GM21576 (cell line): ENCODE measurements around the gene RASL10A.

Experiments
- ATAC-seq: cut with Tn5 transposase; IDR thresholded peaks from one replicate; pipeline ENCODE4 v1.9.1; 2021; ENCODE audit warnings: mild to moderate bottlenecking, moderate library complexity; ENCODE audit not compliant: unreplicated experiment

RASL10A gene

DNA sequence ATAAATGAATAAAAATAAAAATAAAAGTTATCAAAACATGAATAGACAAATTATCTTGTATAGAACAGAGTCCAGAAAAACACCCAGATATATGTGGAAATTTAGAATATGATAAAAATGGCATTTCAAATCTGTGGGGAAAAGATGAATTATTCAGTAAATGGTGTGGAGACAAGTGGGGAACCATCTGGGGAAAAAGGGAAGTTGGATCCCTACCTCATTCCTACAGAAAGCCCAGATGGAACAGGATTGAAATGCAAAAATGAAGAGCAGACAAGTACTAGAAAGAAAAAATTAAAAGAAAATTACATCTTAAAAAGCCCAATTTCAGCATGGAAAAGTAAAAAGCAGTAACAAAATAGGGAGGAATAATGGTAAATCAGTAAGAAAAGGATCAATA, 8.1 kb upstream of the RASL10A start:
- ATAC-seq = no peak

DNA sequence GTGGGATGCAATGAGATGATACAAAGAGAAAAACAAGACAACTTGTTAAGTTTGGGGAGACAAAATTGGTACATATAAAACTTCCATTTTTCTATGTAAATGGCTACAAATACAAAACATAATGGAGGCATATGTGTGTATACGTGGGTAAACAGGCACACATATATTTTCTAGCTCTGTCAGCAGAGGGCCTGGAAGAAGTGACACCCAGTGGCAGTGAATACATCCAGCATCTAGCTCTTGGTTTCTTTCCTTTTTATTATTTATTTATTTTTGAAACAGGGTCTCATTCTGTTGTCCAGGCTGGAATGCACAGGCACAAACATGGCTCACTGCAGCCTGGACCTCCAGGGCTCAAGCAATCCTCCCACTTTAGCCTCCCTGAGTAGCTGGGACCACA, 5.0 kb upstream of the RASL10A start:
- no peak for ATAC-seq

DNA sequence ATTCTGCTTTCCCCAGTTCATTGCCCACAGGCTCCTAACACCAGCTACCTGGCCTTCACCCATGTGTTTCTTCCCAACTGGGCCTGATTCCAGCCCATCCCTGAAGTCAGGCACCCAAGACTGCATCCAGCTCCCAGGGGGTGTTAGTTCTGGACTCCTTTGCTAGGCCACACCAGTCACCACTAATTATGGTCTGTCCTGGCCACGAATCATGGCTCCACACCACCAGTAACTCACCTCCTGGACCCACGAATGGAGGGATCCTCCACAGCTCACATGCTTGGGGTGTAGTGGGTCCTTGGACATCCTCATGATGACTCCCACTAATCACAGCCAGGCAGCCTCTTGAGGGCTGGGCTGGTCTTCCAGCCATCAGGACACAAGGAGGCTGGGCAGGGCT, 3.6 kb upstream of the RASL10A start:
- no peak for ATAC-seq

DNA sequence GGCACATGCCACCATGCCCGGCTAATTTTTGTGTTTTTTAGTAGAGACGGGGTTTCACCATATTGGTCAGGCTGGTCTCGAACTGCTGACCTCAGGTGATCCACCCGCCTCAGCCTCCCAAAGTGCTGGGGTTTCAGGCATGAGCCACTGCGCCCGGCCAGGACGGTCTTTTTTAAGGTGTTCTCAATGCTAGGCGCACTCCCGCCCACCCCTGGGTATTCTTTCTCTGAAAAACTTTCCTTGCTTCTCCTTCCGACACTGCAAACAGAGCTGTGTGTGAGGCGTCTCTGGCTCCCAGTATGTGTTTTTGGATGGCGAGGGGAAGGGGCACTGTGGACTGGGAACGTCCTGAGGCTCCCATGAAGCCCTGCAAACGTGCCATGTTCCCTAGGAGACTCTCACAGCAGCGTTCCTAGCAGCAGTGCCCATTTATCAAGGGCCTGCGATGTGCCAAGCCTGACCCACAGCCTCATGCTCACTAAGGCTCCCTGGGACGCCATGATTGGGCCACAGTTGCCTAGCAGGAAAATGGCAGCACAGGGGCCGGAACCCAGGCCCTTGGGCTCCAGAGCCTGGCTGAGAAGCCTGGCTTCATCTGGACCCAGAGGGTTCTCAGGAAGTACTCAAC, 2.4 kb upstream of the RASL10A start:
- no peak for ATAC-seq

DNA sequence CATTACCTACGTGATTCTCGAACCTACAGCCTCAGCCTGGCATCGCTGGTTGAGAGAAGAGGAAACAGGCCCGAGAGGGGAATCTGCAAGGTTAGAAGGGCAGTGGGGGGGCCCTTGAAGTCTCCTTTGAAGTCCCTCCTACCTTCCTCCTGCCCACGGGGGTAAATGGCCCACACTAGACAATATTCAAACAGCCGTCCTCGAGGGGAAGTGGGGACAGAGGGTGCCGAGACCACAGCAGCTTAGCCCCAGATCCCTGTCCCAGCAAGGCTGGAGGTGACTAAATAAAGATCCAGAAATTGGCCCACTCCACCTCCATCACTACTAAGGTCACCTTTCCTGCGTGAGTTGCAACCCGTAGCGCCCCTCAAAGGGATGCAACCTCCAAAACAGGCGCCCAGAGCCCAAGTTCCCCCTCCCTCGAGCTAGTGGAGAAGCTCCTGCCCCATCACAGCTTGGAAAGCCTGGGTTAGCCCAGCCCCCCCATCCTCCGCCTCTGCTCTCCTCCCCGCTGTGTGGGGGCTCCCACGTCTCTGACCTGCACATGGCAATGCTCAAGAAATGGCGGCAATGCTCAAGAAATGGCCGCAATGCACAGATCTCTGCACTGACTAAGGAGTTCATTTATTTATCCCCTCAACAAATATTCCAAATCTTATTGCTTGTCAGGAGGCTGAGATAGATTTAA, 788 bp upstream of the RASL10A start:
- ATAC-seq = no peak

DNA sequence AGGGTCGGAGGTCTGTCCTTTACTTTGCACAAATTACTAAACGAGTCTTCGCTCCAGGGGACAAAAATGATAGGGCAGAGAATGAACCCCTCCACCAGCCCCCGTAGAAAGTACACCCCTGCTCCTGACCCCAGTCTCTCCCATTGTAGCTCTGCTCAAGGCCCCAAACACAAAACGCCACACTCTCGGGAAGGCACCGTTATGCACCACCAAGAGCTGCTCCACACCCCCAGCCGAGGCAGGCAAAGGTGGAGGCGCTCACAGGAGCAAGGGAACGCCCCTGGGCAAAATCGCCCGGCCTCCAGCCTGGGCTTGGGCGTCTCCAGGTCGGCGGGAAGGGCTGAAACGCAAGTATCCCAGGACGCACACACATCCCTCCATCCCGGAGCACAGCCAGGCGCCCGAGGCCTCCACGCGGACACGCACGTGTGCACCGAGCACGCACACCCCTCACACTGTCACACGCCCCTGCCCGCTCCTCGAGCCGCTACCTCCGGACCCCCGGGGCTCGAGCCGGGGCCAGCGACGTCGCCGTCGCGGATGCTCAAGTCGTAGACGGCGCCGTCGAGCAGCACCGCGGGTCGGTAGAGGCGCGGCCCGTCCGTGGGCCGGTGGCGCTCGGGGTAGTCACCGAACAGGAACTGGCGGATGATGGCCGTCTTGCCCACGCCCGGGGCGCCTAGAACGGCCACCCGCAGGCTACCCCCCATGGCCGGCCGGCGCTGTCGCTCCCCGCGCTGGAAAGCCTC, 786 bp downstream of the RASL10A start:
- no peak for ATAC-seq

DNA sequence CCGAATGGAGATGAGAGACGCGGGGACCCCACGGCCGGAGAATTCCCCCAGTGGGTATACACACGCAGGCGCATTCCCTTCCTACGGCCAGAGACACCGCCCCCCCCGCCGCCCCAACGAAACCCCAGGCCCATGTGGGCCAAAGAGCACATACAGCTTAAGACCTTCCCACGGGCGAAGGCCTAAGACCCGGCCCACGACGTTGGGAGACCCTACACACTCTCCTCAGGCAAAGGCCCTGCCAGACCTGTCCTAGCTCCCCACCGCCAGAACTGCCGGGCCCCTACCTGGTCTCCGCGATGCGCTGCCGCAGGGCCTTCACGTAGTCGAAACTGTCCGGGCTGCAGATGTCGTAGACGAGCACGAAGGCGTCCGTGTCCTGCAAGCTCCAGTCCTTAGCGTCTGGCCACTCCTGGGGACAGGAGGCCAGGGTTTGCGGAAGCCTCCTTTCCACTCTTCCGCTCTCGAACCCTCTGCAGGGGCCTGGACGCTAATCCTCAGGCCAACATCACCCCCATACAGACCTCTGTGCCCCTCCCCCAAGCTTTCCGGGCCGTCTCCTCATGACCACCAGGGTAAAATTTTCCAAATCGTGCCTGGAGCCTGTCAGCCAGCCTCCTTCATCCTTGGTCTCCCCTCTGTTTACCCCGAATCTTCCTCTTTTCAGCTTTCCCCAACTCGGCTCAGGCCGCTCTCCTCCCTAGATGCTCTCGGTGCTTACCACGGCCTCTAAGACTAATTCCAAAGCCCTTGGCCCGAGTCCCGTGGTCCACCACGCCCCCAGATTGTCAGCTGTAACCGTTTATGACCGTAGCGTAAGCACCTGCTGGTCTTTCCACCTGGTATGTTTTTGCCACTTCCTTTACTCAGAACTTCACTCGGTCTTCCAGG, 1.7 kb downstream of the RASL10A start:
- ATAC-seq = no peak

DNA sequence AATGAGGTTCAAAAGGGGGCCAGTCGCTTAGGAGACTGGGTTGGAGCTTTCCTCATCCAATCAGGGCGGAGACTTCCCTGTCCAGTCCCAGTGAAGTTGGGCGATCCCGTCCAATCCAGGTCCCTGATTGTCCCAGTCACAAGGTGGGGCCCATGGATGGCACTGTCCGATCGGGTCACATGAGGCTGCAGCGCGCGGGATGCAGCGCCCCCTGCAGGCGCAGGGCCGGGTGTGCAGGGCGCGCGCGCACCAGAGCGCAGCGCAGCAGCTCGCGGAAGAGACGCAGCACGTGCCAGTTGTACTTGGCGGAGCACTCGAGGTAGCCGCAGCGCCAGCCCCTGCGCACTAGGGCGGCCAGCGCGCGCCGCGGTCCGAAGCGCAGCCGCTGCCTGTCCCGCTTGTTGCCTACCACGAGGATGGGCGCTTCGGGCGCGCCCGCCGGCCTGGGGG, 2.3 kb downstream of the RASL10A start:
- ATAC-seq = no peak

DNA sequence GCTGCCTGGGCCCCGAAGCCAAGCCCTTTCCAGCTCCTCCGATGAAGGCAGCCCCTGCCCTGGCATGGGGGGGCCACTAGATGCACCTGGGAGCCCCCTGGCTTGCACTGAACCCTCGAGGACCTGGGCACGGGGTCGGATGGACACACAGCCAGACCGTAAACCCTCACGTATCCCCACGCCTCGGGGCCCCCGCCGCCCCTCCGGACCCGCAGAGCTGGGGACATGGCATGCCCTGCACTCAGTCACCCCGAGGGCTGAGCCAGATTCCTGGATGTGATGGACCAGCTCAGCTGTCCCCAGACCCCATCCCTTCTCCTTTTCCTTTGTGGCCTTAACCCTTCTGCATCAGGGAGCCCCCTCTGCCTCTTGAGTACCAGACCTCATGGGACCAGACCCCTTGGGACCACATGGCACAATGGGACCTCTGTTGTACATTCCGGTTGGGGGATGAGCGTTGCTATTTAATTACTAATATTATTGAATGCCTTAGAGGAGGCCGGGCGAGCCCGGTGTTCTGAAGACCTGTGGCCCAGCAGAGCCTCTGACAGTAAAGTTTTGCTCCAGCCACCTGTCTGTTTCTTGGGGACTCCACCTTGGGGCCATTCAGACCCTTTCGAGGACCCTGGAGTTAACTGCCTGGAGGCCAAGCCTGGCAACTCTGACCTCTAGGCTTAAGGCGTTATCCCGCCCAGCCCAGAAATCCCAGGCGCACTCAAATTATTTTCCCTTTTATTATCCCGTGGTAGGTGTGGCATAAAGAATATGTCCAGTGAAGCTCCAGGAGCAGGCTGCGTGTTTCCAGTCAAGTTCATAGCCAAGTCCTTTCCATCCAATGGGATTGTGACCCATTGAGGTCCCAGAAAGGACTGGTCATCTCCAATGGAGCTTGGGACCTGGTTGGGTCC, 3.0 kb downstream of the RASL10A start:
- ATAC-seq = no peak

DNA sequence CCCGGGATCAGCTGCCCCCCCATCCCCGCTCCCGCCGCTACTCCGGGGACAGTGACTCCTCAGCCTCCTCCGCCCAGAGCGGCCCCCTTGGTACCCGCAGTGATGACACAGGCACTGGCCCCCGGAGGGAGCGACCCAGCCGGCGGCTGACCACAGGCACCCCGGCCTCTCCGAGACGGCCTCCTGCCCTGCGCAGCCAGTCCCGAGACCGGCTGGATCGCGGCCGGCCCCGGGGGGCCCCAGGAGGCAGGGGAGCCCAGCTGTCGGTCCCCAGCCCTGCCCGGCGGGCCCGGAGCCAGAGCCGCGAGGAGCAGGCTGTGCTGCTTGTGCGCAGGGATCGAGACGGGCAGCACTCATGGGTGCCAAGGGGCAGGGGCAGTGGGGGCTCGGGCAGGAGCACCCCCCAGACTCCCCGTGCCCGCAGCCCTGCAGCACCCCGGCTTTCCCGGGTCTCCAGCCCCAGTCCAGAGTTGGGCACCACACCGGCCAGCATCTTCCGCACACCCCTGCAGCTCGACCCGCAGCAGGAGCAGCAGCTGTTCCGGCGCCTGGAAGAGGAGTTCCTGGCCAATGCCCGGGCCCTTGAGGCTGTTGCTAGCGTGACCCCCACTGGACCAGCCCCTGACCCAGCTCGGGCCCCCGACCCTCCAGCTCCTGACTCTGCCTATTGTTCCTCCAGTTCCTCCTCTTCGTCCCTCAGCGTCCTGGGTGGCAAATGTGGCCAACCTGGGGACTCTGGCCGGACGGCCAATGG, 3.9 kb downstream of the RASL10A start:
- no peak for ATAC-seq

DNA sequence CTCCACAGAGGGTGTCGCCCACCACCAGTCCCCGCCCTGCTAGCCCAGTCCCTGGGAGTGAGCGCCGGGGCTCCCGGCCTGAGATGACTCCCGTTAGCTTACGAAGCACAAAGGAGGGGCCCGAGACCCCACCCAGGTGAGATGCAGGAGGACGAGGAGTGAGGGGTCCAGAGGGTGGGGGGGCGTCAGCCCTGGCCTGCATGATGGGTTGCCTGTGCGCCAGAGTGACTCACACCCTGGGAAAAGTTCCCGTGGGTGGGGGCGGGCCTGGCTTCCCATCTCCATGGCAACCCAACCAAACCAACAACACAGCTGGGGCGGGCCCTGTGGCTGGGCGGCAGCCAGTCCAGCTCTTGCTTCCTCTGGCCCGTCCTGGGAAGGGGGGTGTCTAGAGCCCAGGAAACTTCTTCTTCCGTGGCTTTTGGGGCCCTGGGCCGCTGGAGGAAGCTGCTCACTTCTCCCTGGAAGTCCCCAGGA, 4.6 kb downstream of the RASL10A start:
- no peak for ATAC-seq

DNA sequence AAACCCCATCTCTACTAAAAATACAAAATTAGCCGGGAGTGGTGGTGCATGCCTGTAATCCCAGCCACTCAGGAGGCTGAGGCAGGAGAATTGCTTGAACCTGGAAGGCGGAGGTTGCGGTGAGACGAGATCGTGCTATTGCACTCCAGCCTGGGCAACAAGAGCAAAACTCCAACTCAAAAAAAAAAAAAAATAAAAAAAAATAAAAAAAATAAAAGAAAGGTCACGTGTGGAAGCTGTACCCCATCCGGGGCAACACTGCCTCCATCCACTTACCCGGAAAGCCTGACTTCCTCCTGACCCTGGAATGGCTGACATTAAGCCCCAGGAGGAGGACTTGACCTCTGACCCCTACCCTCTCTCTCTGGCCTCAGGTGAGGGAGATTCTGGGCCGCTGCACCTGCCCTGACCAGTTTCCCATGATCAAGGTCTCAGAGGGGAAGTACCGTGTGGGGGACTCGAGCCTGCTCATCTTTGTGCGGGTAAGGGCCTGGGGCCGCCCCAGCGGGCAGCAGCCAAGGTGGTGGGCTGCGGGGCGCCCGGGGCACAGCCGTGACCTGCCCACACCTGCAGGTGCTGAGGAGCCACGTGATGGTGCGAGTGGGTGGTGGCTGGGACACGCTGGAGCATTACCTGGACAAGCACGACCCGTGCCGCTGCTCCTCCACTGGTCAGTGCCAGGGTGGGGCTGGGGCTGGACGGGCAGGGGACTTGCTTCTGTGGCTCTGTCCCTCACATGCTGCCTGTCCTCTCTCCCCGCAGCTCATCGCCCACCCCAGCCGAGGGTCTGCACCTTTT, 5.2 kb downstream of the RASL10A start:
- ATAC-seq = no peak

DNA sequence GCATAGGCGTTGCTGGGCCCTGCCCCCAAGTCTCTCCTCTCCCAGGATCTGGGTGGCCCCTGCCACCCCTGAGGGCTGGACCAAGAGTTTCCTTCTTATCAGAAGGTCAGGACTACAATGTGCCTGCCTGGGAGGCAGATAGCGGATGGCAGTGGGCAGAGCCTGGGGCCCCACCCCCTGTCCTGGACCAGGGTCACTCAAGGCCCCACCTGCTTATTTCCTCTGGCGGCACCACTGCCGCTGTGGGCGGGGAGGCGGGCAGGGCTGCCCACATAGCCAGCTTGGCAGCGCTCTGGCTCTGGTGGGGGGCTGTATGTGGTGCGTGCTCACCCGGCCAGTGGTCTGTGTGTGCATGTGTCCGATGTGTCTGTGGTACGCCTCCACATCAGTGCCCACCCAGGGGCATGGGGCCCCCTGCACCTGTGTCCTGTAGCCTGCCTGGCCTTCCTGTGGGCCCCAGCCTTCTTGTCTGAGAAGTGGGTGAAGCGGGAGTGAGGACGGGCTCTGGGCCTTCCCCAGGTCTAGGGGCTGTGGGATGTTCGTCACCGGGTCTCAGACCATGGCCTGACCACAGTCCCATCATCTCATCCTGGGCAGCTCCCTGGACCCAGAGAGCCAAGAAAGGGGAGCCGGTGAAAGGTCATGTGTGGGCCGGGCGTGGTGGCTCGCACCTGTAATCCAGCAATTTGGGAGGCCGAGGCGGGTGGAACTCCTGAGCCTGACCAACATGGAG, 6.0 kb downstream of the RASL10A start:
- no peak for ATAC-seq

DNA sequence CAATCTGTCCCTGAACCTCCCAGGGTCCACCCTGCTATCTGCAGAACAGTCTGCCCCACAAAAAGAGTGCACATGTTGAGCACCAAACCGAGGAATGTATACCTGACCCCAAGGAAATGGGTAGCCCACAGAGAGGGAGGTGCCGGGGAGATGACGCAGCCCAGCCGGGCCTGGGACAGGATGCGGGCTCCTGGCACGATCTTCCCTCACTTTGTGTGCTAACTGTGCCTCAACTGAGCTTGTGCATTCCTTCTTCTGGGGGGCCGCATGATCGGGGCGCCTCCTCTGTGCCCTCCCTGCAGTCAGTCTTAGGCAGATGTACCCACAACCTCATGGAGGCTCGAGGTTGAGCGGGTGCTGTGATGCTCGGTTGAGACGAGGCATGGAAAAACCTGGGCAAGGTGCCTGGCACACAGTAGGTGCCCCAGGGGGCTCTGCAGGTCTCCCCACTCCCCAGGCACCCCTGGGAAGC, 6.7 kb downstream of the RASL10A start:
- ATAC-seq = no peak

DNA sequence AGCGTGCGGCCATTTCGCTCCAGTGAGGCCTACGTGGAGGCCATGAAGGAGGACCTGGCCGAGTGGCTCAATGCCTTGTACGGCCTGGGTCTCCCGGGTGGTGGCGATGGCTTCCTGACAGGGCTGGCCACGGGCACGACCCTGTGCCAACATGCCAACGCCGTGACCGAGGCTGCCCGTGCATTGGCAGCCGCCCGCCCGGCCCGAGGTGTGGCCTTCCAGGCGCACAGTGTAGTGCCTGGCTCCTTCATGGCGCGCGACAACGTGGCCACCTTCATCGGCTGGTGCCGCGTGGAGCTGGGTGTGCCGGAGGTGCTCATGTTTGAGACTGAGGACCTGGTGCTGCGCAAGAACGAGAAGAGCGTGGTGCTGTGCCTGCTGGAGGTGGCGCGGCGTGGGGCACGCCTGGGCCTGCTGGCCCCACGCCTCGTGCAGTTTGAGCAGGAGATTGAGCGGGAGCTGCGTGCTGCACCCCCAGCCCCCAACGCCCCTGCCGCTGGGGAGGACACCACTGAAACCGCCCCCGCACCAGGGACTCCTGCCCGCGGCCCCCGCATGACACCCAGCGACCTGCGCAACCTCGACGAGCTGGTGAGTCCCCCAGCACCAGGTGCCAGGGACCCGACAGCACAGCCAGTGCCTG, 7.2 kb downstream of the RASL10A start:
- no peak for ATAC-seq

DNA sequence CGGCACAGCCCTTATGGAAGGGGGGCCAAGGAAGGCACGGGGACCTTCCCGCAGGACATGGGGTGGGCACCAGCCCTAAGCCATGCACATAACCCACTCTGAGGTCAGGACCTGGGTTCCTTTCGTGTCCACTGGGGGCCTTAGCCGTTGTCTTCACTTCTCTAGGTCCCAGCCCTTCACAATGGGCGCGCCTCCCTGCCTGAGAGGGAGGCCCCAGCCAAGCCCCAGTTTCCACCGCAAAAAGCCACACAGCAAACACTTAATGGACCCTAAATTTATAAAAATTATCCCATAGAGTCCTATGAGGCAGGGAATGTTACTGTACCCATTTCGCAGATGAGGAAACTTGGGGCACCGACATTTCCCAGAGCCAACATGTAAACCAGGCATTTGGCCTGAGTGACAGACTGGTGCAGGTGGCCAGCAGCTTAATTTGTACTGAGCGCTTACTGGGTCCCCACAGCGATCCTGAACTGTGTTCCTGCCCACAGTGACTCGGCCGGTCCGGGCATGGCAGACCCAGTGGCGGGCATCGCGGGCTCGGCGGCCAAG, 7.8 kb downstream of the RASL10A start:
- ATAC-seq = no peak
